ENCODE measurements around the gene HRCT1.
A peak's percentile ranks its signal among the peaks of the same experiment; 100 is the strongest.
"Not testable (repeated sequence)": the region's sequence is repeated elsewhere in the genome, so short reads cannot be mapped to it uniquely, and the experiment has no call there.

HRCT1 gene

DNA sequence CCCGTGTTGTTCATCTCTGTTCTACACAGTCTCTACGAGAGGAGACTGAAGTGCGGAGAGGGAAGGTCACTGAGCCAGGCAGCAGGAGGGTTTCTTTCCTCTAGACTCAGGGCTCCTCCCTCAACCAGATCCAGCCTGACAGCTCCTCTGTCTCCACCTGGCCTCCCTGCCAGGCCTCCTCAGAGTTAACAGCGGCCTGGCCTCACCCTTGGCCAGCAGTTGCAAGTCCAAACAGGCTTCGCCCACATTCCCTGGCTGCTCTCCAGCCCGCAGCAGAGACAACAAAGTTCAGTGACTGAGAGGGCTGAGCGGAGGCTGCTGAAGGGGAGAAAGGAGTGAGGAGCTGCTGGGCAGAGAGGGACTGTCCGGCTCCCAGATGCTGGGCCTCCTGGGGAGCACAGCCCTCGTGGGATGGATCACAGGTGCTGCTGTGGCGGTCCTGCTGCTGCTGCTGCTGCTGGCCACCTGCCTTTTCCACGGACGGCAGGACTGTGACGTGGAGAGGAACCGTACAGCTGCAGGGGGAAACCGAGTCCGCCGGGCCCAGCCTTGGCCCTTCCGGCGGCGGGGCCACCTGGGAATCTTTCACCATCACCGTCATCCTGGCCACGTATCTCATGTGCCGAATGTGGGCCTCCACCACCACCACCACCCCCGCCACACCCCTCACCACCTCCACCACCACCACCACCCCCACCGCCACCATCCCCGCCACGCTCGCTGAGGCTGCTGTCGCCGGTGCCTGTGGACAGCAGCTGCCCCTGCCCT, at the start of gene HRCT1:
Gene HRCT1 (plus strand): TSS at position 291 of the 768 bp plus-strand sequence. CDS start 86 bp downstream, at position 377.
- peak; percentile 77 for DNase-seq

DNA sequence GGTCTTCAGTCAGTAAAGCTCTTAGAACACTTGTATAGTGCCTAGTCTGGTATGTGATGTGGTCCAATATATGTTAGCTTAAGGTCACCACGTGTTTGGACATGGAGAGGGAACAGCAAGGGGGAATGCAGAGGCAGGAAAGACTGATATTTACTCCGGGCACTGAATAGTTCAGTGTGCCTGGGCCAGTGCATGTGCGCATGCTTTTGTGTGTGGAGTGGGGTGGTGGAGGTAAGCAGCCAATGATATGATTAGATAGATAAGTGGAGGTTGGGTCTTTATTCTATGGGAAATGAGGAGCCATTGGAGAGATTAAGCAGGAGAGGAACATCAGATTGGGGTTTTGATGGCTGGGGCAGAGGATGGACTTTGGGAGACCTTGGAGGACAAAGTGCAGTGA, 49.8 kb upstream of the HRCT1 start:
- no peak for DNase-seq

DNA sequence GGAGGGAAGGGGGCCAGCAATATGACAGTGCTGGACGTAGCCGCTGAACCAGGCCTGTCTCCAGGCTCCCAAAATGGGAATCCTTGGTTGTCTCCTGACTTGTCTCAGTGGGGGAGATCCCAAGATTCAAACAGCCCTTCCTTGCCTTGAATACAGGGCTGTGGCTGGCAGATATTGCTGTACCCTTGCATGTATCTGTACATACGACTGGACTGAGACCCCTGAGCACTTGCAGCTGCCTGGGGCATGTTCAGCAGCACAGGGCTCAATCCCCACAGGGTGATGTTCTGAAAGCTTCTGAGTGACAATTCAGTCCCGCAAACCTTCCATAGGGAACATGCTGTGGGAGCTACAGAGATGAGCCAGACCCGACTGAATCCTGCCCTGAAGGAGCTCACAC, 49.1 kb upstream of the HRCT1 start:
- DNase-seq: no peak

DNA sequence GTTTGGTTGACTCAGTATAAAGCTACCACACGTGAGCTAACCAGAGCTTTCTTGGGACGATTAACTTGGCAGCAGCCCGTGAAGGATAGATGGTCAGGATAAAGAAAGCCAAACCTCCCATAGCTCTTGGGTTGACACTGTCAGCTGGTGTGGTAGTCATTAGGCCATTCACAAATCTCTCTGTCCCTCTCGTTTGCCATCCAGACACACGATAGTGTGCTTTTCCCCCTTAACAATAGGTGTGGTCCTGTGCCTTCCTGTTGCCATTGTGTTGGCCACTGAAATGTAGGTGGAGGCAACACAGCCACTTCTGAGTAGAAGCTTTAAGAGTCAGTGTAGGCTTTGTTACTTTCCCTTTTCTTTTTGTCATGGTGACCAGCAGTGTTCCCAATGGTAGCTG, 47.5 kb upstream of the HRCT1 start:
- no peak for DNase-seq

DNA sequence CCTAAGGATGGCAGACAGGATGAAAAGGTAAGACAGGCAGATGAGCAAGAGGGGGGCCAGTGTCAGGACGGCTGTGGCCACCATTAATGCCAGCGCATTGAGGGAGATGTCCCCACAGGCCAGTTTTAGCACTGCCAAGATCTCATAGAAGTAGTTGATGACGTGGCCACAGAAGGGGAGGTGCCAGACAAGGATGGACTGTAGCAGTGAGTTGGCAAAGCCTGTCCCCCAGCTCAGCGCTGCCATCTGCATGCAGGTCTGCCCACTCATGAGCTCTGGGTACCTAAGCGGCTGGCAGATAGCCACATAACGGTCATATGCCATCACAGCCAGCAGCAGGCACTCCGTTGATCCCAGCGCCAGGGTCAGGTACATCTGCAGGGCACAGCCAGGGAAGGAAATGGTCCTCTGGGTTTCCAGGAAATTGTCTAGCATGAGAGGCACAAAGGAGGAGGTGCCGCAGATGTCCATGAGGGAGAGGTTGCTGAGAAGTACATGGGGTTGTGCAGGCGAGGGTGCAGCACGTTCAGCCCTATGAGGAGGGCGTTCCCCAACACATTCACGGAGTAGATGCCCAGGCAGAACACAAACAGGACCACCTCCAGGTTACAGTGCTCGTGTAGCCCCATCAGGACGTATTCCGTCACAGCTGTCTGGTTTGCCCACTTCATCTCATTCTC, 46.6 kb upstream of the HRCT1 start:
- DNase-seq: no peak

DNA sequence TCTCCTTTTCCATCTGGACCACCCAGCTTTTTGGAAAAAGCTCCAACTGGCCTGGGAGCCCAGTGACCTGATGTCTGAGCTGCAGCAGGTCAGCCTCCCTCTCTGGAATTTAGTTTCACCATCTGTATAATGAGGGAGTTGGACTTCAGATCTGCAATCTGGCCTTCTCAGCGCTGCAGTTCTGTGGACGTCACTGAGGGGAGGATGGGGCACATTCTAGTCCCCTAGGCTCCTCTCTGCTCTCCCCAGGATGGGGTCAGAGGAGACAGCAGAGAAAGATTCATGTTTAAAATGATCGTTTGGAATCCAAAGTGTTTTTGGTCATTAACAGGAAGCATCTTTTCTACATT, 46.0 kb upstream of the HRCT1 start:
- no peak for DNase-seq

DNA sequence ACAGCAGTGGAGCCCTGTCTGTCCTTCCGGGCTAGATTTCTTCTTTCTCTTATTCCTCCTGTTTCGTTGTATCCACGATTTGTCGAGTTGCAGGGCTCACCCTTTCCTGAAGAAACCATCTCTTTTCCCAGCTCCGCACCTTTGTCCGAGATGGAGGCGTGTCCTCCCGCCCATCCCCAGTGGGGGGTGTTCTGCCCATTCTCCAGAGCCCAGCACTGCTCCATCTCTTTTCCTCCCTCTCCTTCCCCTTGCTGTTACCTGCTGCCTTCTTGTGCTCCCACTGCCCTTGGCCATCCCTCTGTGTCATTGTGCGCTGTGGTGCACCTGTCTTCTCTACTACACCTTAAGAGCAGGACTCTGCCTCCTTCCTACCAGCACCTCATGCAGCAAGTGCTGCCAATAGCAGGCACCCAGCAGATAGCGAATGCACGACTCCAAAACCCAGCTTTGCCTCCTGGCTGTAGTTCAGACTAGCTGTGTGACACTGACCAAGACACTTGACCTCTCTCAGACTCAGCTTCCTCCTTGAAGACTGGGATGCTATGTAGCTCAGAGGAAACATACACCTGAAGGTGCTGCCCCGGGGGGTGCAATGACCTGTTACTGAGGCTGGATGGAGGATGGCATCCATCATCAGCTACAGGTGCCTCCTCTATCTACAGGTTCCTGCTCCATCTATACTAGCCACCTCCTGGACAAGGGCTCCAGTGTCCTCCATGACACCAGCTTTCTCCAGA, 44.7 kb upstream of the HRCT1 start:
- DNase-seq: no peak

DNA sequence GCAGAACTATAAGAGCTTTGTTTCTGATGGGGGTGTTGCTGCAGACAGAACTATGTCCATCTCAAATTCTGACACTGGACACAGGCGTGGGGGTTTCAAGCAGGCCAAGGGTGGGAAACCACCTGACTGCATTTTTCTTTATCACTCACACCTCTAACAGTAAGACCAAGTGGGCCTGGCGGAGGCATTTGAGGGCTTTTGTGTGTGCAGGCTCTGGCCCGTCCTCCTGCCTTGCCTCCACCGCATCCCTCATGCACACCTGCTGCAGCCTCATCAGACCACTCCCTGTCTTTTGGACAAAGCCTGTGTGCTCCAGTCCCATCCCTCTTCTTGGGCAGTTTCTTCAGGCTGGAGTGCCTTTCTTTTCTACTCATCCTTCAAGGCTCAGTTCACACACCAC, 43.7 kb upstream of the HRCT1 start:
- DNase-seq: no peak

DNA sequence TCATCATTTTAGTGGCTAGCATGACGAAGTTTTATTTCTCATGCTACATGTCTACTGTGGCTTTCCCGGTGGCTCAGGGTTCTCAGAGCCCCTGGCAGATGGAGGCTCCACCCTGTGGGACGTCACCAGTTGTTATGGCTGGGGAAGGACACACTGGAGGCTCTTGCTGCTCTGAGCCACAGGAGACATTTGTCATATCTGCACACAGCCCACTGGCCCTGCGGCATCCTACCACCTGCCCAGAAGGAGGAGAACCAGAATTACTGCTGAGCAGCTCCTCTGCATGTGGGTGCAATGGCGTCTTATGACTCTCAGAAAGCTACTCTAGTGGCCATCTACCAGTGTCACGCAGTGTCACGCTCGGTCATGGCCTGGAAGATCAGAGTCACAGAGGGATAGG, 42.4 kb upstream of the HRCT1 start:
- no peak for DNase-seq

DNA sequence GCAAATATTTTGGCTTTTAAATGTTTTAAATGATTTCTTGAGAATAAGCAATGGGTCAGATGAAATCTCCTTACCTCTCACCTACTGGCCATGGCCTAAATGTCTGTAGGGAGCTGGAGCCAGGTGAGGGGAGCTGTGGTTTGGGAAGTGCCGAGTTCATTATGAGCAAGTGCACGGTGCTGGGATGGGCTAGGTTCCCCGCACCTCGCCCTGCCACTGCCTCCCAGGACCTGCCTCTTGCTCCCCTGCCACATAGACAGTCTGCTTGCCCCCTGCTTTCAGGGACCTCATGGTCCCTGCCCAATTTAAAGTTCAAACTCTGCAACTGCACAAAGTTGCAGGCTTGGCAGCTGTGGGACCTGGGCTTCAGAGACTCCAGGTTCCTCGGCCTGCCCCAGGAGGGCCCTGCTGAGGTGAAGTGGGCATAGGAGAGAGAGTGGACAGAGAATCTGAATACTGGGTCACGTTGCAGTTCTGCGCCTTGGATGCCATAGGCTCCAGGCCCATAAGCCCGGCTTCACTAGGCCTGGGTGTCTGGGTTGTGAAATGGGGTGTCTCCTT, 41.2 kb upstream of the HRCT1 start:
- DNase-seq: no peak

DNA sequence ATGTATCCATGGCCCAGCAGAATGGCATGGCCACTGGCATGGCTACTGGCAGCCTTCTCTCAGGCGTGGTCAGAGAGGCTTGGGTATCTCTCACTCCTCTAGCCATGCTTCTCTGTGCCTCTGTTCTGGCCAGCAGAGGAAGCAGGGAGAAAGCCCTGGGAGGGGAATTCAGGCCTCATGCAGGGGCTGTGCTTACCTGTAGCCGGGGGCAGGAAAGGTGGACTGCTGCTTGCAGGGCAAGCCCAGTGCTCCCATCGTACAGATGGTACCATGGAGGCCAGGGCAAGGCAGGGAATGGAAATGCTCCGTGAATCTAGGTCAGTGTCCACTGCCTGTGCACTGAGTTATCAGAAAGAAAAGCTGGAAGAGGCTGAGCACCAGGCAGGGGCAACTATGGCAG, 38.5 kb upstream of the HRCT1 start:
- DNase-seq: no peak

DNA sequence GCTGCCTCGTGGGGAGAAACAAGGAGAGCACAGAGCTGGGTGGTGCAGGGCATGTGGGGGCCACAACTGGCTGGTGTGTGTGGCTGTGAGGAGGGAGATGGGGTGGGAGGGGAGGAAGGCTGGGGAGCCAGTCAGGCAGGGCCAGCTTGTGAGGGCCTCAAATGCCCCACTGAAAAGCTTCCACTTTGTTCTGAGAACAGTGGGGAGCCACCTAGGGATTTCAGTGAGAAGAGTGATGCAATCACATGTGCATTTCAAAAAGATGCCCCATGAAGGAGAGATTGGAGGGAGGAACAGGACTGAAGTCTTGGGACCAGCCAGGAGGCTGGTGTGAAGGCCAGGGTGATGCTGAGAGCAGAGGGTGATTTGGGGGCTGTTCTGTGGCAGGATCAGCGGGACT, 37.1 kb upstream of the HRCT1 start:
- DNase-seq: no peak

DNA sequence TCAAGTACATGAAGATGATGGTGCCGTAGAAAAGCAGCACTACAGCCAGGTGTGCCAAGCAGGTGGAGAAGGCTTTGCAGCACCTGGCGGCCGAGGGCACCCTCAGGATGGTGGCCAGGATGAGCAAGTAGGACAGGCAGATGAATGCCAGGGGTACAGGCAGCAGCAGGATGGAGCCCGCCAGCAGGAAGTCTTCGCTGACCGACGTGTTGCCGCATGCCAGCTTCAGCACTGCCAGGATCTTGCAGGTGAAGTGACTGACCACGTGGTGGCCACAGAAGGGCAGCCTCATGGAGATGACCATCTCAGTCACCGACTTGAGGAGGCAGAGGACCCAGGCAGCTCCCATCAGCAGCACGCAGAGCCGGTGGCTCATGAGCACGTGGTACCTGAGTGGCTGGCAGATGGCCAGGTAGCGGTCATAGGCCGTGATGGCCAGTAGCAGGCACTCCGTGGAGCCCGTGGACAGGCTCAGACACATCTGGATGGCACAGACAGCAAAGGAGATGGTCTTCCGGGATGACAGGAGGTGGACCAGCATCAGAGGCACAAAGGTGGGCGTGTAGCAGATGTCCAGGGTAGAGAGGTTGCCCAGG, 36.3 kb upstream of the HRCT1 start:
- DNase-seq: no peak

DNA sequence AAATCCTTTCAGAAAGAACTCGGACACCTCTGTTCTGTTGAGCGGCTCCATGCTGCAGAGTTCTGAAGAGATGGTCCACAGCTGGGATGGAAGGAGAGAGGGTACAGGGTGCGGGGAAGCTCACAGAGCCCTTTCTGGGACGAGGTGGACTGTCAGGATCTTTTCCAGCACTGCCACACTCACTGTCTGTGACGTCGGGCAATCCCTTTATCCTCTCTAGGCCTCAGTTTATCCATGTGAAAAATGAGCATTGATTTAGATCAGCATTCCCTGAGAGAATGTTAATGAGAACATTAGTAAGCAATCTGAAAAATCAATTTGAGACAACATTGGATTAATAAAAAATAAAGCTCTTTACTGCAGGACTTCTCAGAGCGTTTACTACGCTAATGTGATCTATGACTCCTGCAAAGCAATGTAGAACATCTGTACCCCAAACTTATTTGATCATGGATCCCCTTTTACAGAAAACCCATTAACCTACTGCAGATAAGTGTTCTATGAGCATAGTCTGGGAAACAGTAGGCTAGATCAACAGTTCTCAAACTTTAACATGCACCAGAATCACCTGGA, 35.6 kb upstream of the HRCT1 start, which contains the start of gene OR13J1:
Gene OR13J1 (minus strand): TSS at position 51 of the 573 bp plus-strand sequence. CDS start 0 bp downstream, at position 51.
- DNase-seq: no peak

DNA sequence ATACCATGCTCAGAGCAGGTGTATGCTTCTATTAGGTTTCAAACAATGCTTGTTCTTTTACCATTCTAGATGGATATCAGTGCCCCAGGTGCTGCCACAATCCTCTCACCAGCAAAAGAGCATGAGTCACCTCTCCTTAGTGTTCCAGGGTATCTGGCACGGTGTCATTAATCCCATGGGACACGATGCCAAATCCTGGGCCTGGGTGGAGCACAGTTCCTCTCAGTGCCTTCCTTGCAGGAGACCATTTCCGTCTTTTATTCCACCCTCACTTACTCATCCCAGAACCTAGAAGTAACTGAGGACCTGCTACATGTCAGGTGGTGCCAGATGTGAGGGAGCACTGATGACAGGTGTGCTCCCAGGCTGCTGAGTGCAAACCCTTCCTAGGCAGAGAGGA, 34.5 kb upstream of the HRCT1 start:
- DNase-seq: peak; percentile 45

DNA sequence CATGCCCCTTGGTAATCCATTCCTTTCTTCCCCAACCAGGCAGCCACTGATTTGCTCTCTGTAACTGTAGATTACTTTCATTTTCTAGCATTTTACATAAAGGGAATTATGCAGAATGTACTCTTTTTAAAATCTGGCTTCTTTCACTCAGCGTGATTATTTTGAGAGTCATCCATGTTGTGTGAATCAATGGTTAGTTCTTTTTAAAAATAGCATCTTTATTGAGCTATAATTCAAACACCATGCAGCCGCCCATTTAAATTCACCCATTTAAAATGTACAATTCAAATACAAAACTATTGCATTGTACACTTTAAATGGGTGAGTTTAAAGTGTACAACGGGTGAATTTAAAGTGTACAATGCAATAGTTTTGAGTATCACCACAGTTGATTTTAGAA, 33.5 kb upstream of the HRCT1 start:
- no peak for DNase-seq

DNA sequence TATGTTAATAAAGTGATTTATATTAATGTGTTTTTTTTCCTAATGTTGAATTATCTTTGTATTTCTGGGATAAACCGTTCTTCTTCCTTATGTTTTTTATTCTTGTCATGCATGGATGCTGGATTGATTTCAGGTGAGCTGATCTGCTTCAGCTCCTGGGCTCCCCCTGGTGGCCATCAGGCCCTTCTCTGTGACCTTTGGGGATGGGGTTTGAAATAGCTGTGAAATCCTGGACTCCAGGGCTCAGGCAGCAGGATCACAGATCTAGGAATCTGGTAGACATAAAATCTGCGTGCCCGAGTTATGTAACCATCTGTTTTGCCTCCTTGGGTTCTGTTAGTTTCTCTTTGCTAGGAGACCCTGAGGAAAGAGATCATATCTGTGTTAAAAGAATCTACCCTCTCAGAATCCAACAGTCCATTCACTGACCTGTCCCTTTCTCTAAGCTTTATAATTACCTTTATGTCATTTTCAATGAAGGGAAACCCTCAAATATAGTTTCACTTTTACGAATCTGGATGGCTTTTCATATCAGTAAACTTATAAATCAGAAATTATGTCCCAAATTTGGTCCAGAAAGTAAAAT, 23.6 kb upstream of the HRCT1 start:
- DNase-seq: peak; percentile 54

DNA sequence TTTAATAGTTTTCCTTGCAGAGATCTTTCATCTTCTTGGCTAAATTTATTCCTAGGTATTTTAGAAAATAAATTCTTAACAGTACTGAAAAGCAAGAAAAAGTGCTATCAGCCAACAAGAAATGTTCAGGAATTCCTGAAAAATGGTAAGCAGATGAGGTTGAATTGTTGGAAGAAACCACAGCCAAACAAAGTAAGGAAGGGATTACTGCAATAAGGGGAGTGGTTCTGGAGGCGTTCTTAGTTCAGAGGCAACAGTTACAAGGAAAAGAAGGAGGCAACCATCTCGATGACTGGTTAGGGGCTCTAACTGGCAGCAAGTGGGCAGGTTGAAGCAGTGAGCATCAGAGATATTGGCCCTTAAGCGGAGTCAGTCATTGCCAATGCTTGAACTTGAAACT, 23.0 kb upstream of the HRCT1 start:
- no peak for DNase-seq

DNA sequence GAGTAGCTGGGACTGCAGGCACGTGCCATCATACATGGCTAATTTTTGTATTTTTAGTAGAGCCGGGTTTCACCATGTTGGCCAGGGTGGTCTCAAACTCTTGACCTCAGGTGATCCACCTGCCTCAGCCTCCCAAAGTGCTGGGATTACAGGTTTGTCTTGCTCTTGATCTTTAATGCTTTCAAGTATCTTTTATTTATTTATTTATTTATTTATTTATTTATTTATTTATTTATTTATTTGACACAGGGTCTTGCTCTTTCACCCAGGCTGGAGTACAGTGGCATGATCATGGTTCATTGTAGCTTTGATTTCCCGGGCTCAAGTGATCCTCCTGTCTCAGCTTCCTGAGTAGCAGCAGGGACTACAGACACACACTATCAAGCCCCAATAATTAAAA, 21.1 kb upstream of the HRCT1 start:
- not testable (repeated sequence) for DNase-seq

DNA sequence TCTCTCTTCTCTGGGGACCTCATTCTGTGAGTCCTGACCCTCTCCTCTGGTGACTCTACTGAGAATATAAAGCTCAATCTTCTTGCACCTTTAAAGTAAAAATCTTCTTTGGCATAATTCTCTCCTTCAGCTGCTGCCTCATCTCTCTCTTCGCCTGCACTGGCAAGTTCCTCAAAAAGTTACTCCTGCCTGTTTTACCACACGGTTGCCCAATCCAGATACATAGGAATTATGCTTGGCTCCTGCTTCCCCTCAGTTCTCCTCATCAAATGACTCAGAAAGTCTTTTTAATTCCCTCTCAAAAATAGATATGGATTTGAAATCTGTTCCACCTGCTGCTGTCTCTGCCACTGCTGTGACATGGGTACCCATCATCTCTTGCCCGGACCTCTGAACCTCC, 14.4 kb upstream of the HRCT1 start:
- no peak for DNase-seq

DNA sequence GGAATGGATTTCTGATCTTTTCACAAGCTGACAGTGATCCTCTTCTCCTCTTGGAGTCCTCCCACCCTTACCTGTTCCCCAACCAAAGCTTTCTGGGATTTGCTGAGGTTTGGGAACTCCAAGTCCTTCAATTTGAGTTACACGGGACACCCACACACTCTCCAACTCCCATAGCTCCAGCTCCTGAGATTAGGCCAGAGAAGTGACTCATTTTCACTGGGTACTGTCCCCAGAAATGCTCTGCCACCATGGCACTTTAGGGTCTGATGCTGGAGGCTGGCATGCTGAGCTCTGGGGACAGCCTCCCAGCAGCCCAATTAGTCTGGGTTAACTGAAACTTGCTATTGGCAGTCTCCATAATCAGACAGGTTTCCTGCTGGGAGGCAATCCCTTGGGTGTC, 14.0 kb upstream of the HRCT1 start:
- no peak for DNase-seq

DNA sequence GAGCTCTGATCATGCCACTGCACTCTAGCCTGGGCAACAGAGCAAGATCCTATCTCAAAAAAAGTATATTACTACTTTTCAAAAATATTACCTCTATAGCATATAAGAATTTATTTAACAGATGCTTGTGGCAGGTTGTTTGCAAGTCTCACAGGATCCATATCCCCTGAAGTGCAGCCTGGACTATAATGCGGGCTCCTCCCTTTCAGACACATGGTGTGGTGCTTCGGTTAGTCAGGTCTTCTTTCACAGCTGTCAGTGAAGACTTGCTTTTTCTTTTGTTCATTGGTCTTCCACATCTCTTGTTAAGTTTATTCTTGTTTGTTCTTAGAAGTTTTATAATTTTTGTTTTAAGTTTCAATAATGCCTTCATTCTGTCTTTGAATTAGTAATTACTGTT, 9.4 kb upstream of the HRCT1 start:
- no peak for DNase-seq
